ENCODE measurements around the gene UBASH3B.

UBASH3B gene

DNA sequence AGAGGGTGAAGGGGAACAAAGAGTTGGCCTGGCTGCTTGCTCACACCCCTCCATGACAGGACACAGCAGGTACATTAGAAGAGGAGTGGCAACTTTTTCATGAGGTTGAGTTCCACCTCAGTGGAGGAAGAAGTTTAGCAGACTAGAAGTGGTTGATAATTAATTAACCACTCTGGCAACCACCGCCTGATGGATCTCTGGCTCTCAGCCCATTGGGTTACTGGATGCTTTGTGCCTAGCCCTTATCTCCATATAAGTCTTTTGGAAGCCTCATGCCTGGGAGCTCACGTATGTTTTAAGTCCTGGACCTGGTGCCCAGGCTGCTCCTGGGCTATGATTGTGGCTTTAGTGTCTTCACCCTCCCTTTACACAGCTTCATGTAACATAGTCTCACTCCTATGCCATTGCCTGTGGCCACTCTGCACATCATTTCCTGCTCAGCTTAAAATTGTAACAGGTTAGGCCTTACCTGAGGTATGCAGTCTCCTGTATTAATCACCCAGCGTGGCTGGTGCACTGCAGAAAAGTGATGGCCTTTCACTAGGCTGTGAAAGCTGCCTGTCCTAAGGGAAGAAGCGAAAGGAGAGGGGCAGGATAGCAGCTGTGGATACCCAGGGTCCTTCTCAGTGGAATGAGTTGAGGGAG lies 110.1 kb downstream of the UBASH3B start:
- Histone ChIP-seq H3K4me1 (ENCODE audit: insufficient read depth, low read length) (no peaks in the 10 kb centered on the region), H3K9me3 (ENCODE audit: control insufficient read depth, insufficient read depth, low read length) (no peaks in the 10 kb centered on the region), H3K9ac (ENCODE audit: low read depth, low read length) (no peak overlapping the region), H3K36me3 (ENCODE audit: insufficient read depth, low read length) (no peaks in the 10 kb centered on the region)

DNA sequence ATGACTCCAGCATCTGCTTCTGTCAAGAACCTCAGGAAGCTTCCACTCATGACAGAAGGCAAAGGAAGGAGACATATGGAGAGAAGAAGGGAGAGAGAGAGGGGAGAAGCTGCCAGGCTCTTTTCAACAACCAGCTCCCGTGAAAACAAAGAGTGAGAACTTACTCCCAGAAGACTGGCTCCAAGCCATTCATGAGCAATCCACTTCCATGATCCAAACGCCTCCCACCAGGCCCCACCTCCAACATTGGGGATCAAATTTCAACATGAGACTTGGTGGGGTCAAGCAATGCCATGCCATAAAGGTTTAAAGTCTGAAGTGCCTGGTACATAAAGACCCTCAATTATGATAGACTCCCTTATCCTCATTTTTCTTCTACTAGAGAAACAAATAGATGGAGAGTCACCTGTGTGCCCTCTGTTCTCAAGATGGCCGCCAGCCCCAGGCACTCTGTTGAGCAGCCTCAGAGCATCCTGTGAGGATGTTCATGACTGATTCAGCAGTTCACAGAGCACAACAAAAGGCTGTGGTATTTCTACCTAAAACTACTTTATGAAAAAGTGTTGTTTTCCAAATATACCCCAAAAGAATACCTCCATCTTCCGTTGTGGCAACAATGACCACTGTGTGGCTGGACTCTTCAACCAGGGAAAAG lies 113.7 kb downstream of the UBASH3B start:
- no peak overlapping the region for H3K9ac ChIP-seq (ENCODE audit: low read depth, low read length)
- no peaks in the 10 kb centered on the region for H3K36me3 ChIP-seq (ENCODE audit: insufficient read depth, low read length)
- peaks cover 3% of the 10 kb centered on the region; the same call in 1 of the 2 replicates for H3K4me1 ChIP-seq (ENCODE audit: insufficient read depth, low read length)
- no peaks in the 10 kb centered on the region for H3K9me3 ChIP-seq (ENCODE audit: control insufficient read depth, insufficient read depth, low read length)

DNA sequence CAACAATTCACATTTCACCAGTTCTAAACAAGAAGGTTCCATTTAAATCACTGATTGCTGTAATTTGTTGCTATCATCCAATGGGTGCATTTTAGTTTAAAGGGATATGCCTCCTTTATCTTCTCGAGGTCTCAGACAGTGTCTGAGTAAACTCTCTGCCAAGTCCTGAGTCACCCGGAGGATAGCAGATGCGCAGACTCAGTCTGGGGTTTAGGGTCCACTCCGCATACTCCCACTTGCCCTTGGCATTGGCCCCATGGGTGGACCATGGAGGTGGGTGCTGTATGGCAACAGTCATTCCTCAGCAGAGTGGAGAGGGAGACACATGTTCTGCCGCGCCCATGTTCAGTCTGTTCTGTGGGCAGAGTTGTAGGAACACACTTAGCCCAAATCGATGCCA lies 117.4 kb downstream of the UBASH3B start:
- no peak overlapping the region for H3K9ac ChIP-seq (ENCODE audit: low read depth, low read length)

DNA sequence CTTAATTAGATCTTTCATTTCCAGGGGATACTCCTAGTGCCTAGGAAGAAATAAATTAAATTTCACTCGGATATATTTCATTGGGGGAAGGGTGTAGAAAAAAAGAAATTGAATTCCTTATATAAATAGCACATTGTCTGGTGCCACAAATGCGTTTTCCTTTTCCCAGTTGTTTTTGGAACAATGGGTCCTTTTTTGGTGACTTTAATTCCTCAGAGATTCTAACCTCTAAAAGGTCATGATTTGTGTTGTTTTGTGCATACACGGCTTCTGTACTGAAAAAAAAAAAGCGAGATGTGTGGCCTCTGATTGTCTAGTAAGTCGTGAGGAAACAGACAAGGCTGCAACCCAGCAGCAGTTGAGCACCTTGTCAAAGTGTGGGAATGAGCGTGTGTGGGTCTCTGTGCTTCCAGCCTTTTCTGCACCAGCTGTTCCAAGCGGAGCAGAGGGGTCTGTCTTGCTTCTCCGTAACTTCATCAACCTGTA lies 118.3 kb downstream of the UBASH3B start:
- Histone ChIP-seq H3K36me3 (ENCODE audit: insufficient read depth, low read length) (no peaks in the 10 kb centered on the region), H3K9ac (ENCODE audit: low read depth, low read length) (no peak overlapping the region), H3K4me1 (ENCODE audit: insufficient read depth, low read length) (peaks cover 3% of the 10 kb centered on the region; the same call in 1 of the 2 replicates), H3K9me3 (ENCODE audit: control insufficient read depth, insufficient read depth, low read length) (no peaks in the 10 kb centered on the region)

More for the DNA sequence above, 117.4 kb downstream of the UBASH3B start:
- peaks cover 3% of the 10 kb centered on the region; the same call in 1 of the 2 replicates for H3K4me1 ChIP-seq (ENCODE audit: insufficient read depth, low read length)
- H3K9me3 ChIP-seq (ENCODE audit: control insufficient read depth, insufficient read depth, low read length), result no peaks in the 10 kb centered on the region
- no peaks in the 10 kb centered on the region for H3K36me3 ChIP-seq (ENCODE audit: insufficient read depth, low read length)

DNA sequence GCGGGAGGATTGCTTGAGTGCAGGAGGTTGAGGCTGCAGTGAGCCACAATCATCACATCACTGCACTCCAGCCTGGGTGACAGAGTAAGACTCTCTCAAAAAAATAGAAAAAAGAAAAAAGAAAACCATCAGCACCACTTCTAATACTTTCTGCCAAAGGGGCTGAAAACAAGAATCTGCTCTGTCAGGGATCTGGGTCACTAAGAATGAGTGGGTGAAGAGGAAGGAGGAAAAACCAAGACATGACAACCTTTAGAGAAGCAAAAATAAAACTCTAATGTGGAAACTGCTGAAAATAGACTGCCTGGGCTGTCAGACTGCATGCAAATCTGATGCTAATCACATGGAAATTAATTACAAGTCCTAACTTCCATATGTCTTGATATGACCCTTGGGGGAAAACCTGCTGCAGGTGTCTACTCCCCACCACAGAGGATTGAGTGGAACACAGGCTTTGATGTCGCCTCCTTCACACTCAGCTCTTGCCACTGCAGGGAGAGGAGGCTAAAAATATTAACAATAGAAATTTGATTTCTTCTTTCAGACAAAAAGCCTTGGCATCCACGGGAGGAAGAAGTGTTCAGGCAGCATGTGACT lies 120.3 kb downstream of the UBASH3B start:
- Histone ChIP-seq H3K9ac (ENCODE audit: low read depth, low read length) (no peak overlapping the region), H3K4me1 (ENCODE audit: insufficient read depth, low read length) (peaks cover 3% of the 10 kb centered on the region; the same call in 1 of the 2 replicates), H3K36me3 (ENCODE audit: insufficient read depth, low read length) (no peaks in the 10 kb centered on the region), H3K9me3 (ENCODE audit: control insufficient read depth, insufficient read depth, low read length) (no peaks in the 10 kb centered on the region)

DNA sequence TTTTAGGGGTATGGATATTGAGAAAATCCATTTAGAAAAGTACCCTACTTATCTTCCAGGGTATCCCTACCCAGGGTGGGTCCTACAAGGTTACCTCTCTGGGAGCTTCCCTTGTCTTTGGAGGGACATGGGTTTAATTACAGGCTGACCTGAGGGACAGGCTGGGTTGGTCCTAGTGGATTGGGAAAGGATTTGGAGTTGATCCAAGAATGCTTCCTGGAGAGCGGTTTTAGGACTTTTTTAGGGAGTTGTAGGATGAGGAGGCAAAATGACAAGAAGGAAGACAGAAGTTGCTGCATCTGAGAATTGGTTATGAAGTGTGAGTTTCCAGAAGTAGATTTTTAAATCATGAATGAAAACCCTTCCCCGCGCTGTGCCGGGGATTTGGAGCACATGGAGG lies 121.0 kb downstream of the UBASH3B start:
- H3K9me3 ChIP-seq (ENCODE audit: control insufficient read depth, insufficient read depth, low read length), result no peaks in the 10 kb centered on the region
- H3K36me3 ChIP-seq (ENCODE audit: insufficient read depth, low read length), result no peaks in the 10 kb centered on the region
- H3K4me1 ChIP-seq (ENCODE audit: insufficient read depth, low read length), result peaks cover 3% of the 10 kb centered on the region; the same call in 1 of the 2 replicates
- no peak overlapping the region for H3K9ac ChIP-seq (ENCODE audit: low read depth, low read length)

DNA sequence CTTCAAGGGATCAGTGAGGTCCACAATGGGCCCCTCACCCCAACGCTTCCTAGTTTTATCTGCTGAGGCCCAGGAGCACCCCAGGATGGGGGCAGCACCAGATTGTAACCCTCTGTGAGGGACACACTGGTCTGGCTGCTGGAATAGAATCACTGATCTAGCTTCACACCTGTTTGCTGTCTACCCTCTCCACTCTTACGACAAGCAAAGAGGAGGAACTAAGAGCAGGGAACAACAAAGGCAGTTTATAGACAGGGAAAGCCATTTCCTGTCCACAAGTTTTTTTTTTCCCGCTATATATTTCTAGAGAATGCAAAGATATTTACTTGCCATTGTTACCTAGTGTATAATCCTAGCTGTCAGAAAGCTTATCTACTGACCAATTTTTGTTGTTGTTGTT lies 121.8 kb downstream of the UBASH3B start:
- H3K36me3 ChIP-seq (ENCODE audit: insufficient read depth, low read length), result no peaks in the 10 kb centered on the region
- no peak overlapping the region for H3K9ac ChIP-seq (ENCODE audit: low read depth, low read length)
- peaks cover 1% of the 10 kb centered on the region; the same call in 1 of the 2 replicates for H3K4me1 ChIP-seq (ENCODE audit: insufficient read depth, low read length)
- no peaks in the 10 kb centered on the region for H3K9me3 ChIP-seq (ENCODE audit: control insufficient read depth, insufficient read depth, low read length)

DNA sequence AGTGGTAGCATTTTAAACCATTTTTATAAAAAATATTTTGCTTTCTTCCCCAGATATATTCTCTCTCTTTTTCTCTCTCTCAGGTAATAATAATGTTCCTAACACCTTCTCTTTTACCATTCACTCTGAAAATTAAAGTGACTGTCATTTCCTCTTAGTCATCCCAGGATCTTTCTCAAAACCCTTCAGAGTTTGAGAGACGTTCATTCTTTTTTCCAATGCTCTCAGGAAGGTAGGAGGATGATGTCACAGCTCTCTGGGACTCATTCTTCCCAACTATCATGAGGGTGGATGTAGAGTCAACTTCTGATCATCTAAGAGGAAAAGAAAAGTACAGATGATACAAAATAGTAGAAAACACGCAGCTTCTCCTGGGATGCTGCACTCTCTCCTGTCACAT lies 122.6 kb downstream of the UBASH3B start:
- H3K36me3 ChIP-seq (ENCODE audit: insufficient read depth, low read length), result no peaks in the 10 kb centered on the region
- H3K9ac ChIP-seq (ENCODE audit: low read depth, low read length), result no peak overlapping the region
- no peaks in the 10 kb centered on the region for H3K4me1 ChIP-seq (ENCODE audit: insufficient read depth, low read length)

DNA sequence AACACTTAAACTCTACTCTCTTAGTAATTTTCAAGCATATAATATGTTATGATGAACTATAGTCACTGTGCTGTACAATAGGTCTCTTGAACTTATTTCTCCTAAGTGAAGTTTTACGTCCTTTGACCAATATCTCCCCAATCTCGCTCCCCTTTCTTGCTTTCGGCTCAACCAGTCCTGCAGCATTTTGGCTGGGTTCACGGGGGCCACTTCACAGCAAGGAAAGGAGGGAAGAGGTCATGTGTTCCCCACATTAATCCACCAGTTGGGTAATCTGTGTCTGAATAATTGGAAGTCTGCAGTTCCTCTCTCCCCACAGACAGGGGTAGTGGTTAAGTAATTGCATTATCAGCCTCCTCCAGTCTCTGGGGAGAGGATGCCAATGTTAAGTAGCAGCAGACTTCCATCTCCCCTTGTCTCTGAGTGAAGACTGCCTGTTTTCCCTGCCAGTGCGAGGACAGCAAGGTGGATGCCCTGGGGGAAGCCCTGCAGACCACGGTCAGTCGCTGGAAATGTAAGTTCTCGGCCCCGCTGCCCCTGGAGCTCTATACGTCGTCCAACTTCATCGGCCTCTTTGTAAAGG lies 123.6 kb downstream of the UBASH3B start:
- no peaks in the 10 kb centered on the region for H3K36me3 ChIP-seq (ENCODE audit: insufficient read depth, low read length)
- H3K9ac ChIP-seq (ENCODE audit: low read depth, low read length), result no peak overlapping the region
- H3K4me1 ChIP-seq (ENCODE audit: insufficient read depth, low read length), result peaks cover 1% of the 10 kb centered on the region; the same call in 1 of the 2 replicates
- H3K9me3 ChIP-seq (ENCODE audit: control insufficient read depth, insufficient read depth, low read length), result no peaks in the 10 kb centered on the region

More for the DNA sequence above, 122.6 kb downstream of the UBASH3B start:
- H3K9me3 ChIP-seq (ENCODE audit: control insufficient read depth, insufficient read depth, low read length), result no peaks in the 10 kb centered on the region

DNA sequence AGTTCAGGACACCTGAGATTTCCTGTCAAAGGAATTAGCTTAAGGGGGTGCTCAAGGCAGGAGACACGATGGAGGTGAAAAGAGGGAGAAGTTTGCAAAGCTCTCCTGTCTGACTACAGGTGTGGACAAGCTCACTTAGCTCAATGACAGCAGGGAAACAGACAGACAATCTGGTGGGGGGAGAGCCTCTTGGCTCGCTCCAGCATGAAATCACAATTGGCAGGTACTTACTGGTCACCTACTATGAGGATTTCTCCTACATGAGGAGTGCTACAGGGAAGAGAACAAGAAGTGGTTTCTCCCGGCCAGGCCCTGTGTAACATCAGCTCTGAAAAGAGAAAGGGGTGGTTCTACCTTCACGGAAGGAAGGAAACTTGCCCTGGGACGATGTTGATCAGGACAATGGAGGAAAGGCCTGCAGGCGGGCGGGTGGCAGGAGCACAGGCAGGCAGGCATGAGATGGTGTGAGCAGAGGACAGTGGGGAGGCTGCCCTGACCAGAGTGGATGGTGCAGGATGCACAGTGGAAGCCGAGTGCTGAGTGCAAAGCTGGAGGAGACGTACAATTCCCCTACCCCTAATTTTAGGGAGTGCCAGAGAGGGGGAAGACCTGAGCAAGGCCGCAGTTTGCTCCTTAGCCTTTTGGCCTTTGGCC lies 124.9 kb downstream of the UBASH3B start:
- H3K4me1 ChIP-seq (ENCODE audit: insufficient read depth, low read length), result peaks cover 8% of the 10 kb centered on the region; the same call in 1 of the 2 replicates

DNA sequence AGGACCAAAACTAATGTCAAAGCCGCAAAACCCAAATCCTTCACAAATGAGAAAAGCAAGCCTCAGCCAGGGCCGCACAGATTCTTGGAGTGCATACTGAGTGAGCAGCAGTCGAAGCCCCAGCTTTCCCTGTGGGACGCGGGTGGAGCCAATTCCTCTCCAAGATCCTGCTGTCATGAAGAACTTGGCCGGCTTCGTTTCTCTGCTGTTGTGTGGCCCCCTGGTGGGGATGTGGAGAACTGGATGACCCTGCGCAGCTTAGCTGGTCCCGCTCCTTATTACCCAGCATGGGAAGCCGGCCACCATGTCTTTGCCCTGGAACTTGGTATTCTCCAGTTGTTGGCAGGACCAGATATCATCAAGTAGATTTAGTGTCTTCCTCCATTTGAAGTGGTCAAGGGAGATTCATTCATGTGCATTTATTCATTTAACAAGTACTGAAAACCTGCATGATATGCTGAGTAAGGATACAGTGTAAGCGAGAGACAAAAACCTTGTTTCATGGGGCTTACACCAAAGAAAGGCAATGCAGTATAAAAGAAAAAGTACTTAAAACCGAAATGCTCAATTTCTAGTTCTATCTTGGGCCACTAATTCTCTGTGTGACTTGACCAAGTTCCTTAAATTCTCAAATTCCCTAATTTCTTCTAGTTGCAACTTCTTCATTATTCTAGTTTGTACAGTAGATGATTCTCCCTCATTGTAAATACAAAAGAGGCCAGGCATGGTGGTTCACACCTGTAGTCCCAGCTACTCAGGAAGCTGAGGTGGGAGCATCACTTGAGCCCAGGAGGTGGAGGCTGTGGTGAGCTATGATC lies 126.1 kb downstream of the UBASH3B start:
- H3K9ac ChIP-seq (ENCODE audit: low read depth, low read length), result no peak overlapping the region
- no peaks in the 10 kb centered on the region for H3K9me3 ChIP-seq (ENCODE audit: control insufficient read depth, insufficient read depth, low read length)
- peaks cover 8% of the 10 kb centered on the region; the same call in 1 of the 2 replicates for H3K4me1 ChIP-seq (ENCODE audit: insufficient read depth, low read length)
- no peaks in the 10 kb centered on the region for H3K36me3 ChIP-seq (ENCODE audit: insufficient read depth, low read length)

More for the DNA sequence above, 124.9 kb downstream of the UBASH3B start:
- Histone ChIP-seq H3K9me3 (ENCODE audit: control insufficient read depth, insufficient read depth, low read length) (no peaks in the 10 kb centered on the region), H3K9ac (ENCODE audit: low read depth, low read length) (no peak overlapping the region), H3K36me3 (ENCODE audit: insufficient read depth, low read length) (no peaks in the 10 kb centered on the region)

DNA sequence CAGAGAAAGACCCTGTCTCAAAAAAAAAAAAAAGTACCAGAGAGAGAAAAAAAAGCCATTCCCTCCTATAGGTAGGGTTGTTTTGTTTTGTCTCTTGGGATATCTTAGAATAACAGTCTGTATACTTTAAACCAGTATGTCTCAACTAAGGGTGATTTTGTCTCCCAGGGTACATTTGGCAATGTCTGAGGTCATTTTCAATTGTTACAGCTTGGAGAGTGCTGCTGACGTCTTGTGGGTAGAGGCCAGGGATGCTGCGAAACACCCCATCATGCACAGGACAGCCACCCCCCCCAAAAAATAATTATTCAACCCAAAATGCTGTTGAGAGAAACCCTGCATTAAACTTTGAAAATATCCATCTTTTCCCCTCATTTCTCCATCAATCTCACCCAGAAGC lies 126.7 kb downstream of the UBASH3B start:
- Histone ChIP-seq H3K9ac (ENCODE audit: low read depth, low read length) (no peak overlapping the region), H3K9me3 (ENCODE audit: control insufficient read depth, insufficient read depth, low read length) (no peaks in the 10 kb centered on the region), H3K4me1 (ENCODE audit: insufficient read depth, low read length) (peaks cover 8% of the 10 kb centered on the region; the same call in 1 of the 2 replicates), H3K36me3 (ENCODE audit: insufficient read depth, low read length) (no peaks in the 10 kb centered on the region)

DNA sequence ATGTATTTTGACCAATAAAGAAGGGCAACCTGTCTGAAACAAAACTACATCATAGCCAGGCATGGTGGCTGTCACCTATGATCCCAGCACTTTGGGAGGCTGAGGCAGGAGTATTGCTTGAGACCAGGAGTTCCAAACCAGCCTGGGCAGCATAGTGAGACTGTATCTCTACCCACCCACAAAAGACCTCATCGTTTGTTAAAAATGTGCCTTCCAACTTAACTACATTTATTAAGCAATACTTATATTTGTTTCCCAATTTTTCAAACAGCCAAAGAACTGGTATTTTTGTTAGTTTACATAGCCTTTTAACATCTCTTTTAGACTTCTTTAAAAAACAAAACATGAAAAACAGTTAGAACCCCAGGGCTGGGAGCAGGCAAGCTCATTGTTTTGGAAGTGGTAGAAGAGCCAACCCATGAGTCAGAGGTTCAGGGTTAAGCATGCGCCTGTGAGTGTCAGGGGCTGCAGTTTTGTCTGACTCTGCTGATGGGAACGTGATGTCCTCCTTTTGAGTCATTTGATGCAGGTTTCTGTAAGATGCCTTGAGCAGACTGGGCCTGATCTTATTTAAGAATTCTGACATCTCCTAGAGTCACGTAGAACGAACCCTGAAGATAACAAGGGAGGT lies 128.9 kb downstream of the UBASH3B start:
- H3K4me1 ChIP-seq (ENCODE audit: insufficient read depth, low read length), result peaks cover 8% of the 10 kb centered on the region; the same call in 1 of the 2 replicates
- no peaks in the 10 kb centered on the region for H3K36me3 ChIP-seq (ENCODE audit: insufficient read depth, low read length)
- H3K9me3 ChIP-seq (ENCODE audit: control insufficient read depth, insufficient read depth, low read length), result no peaks in the 10 kb centered on the region
- no peak overlapping the region for H3K9ac ChIP-seq (ENCODE audit: low read depth, low read length)
